Thyroid gland (tissue), 4 donors: ENCODE data around the gene GATAD2A. TPM values are rescaled to one million over a fixed set of nuclear protein-coding genes. Genes with fewer than 3 reads are reported as not detected.
A peak's percentile ranks its signal among the peaks of the same experiment; 100 is the strongest.

Source experiments
- DNase-seq, 2 donors: peaks; one replicate each; pipeline ENCODE4 v3.0.0-alpha.2; 2019
- H3K27ac ChIP-seq, 3 donors: fragments of 200-600 bp; sonication (generic); 1 replicate in 2 of 3; 2 replicates in 1 of 3; pipeline ENCODE4 v1.5.1; 2016 to 2019; ENCODE audit warnings: mild to moderate bottlenecking in 1 of 3, moderate library complexity in 1 of 3
- H3K27me3 ChIP-seq: fragments of 200-600 bp; sonication (generic); one replicate; pipeline ENCODE4 v1.5.1; 2019
- H3K36me3 ChIP-seq, 2 donors: fragments of 200-600 bp; sonication (generic); one replicate each; pipeline ENCODE4 v1.5.1; 2016 to 2019
- H3K4me1 ChIP-seq, 2 donors: fragments of 200-600 bp; sonication (generic); one replicate each; pipeline ENCODE4 v1.5.1; 2017 to 2019
- H3K4me3 ChIP-seq, 3 donors: fragments of 200-600 bp; sonication (generic); replicated peaks in 1 of 3; 1 replicate in 2 of 3; 2 replicates in 1 of 3; pipeline ENCODE4 v1.5.1; 2016; ENCODE audit warnings: mild to moderate bottlenecking in 1 of 3
- H3K9me3 ChIP-seq: fragments of 200-600 bp; sonication (generic); one replicate; pipeline ENCODE4 v1.5.1; 2017
- CTCF ChIP-seq, 6 experiments: fragments of 200-600 bp in 3 of 6; fragments of 450-650 bp in 3 of 6; sonication (generic) in 3 of 6; IDR thresholded peaks; one replicate each; pipeline ENCODE4 v1.5.1; 2016 to 2019; ENCODE audit warnings: antibody characterized with exemption in 6 of 6, mild to moderate bottlenecking in 2 of 6, inconsistent platforms in 1 of 6, moderate library complexity in 1 of 6
- POLR2A ChIP-seq, 2 donors: fragments of 450-650 bp; IDR thresholded peaks; one replicate each; pipeline ENCODE4 v1.6.1; 2017; ENCODE audit warnings: antibody characterized with exemption in 2 of 2, mild to moderate bottlenecking in 2 of 2, moderate library complexity in 1 of 2
- WGBS, 2 donors: methylation state at CpG; one replicate each; pipeline ENCODE4 v1.1.5; 2017; 5-methylcytosine and 5-hydroxymethylcytosine counted together
- intact Hi-C: fragments of 100-400 bp; cut with DNase I; formaldehyde crosslinking; loops from one replicate; pipeline ENCODE4 v1.15.1; 2023
- total RNA-seq, 4 donors: library from RNA; depleted of rRNA; stranded (reverse); fragments of >200 nt; gene quantifications; one replicate each; pipeline ENCODE4 v1.2.3, GENCODE V29; 2016

Gene GATAD2A
- total RNA-seq, 4 donors from 2014 or later: 33.2 to 82.4 (median 51.8) TPM

- TF ChIP-seq POLR2A (IDR thresholded peaks at IDR 0.05): no peak
- no peak for TF ChIP-seq CTCF (IDR thresholded peaks at IDR 0.05)
- DNase-seq: no peak
- Histone ChIP-seq H3K4me1 (no peaks in the 10 kb centered on the region), H3K27me3 (no peaks in the 10 kb centered on the region), H3K4me3 (no peak overlapping the region), H3K9me3 (no peaks in the 10 kb centered on the region), H3K36me3 (no peaks in the 10 kb centered on the region), H3K27ac (no peak overlapping the region)
- 83 to 87% methylated on average over 6 to 10 of the region's 10 CpGs for WGBS, 2 donors
- intact Hi-C loops: no loop called here
Observed at GRCh38 chr19:19550972-19551852, 145.7 kb downstream of the GATAD2A start.

- WGBS, 2 donors: 50 to 83% methylated on average over 2 to 14 of the region's 14 CpGs
- no peak for TF ChIP-seq CTCF (IDR thresholded peaks at IDR 0.05)
- no peak for TF ChIP-seq POLR2A (IDR thresholded peaks at IDR 0.05)
- H3K4me1 ChIP-seq: no peaks in the 10 kb centered on the region
- H3K9me3 ChIP-seq: no peaks in the 10 kb centered on the region
- H3K4me3 ChIP-seq: no peak overlapping the region
- H3K36me3 ChIP-seq: no peaks in the 10 kb centered on the region
- intact Hi-C loops: no loop called here
- H3K27ac ChIP-seq: no peak overlapping the region
- no peak for DNase-seq
- no peaks in the 10 kb centered on the region for H3K27me3 ChIP-seq
Observed at GRCh38 chr19:19551853-19552192, 146.3 kb downstream of the GATAD2A start.

GRCh38 chr19:19552798-19553197 lies 147.3 kb downstream of the GATAD2A start:
- H3K4me1 ChIP-seq: no peaks in the 10 kb centered on the region
- intact Hi-C loops: no loop called here
- no peak overlapping the region for H3K4me3 ChIP-seq
- DNase-seq: peak in 1 of 2 donors; percentile 33
- no peaks in the 10 kb centered on the region for H3K27me3 ChIP-seq
- TF ChIP-seq POLR2A (IDR thresholded peaks at IDR 0.05): no peak
- peak; percentile 14 to 49 (median 34) for TF ChIP-seq CTCF (IDR thresholded peaks at IDR 0.05)
- H3K36me3 ChIP-seq: no peaks in the 10 kb centered on the region
- H3K9me3 ChIP-seq: no peaks in the 10 kb centered on the region
- no peak overlapping the region for H3K27ac ChIP-seq
- WGBS, 2 donors: 46 to 60% methylated on average over 4 of the region's 6 CpGs

GRCh38 chr19:19553670-19554069 lies 148.2 kb downstream of the GATAD2A start:
- Histone ChIP-seq H3K9me3 (no peaks in the 10 kb centered on the region), H3K36me3 (no peaks in the 10 kb centered on the region), H3K27ac (no peak overlapping the region), H3K4me3 (no peak overlapping the region), H3K27me3 (no peaks in the 10 kb centered on the region), H3K4me1 (no peaks in the 10 kb centered on the region)
- intact Hi-C loops: no loop called here
- WGBS, 2 donors: 95 to 97% methylated on average over 7 to 10 of the region's 10 CpGs
- DNase-seq: no peak
- TF ChIP-seq CTCF (IDR thresholded peaks at IDR 0.05): no peak
- no peak for TF ChIP-seq POLR2A (IDR thresholded peaks at IDR 0.05)
